Amygdala (tissue), 56 donors: Measurements from ENCODE around the gene C10orf67.
"Not testable (repeated sequence)": the region's sequence is repeated elsewhere in the genome, so short reads cannot be mapped to it uniquely, and the experiment has no call there.

Source experiments
- DNase-seq, 56 donors: peaks; one replicate each; lab custom pipeline; 2025; lab: John Stamatoyannopoulos, UW

Gene C10orf67

GRCh38 chr10:23344241-23344841, at the start of gene C10orf67:
Gene C10orf67, minus strand, starts transcription at chr10:23344797. Its CDS starts 23 bp downstream, at chr10:23344774.
- DNase-seq: peak in 47 of 56 donors; percentile 15 to 86 (median 54)

DNA sequence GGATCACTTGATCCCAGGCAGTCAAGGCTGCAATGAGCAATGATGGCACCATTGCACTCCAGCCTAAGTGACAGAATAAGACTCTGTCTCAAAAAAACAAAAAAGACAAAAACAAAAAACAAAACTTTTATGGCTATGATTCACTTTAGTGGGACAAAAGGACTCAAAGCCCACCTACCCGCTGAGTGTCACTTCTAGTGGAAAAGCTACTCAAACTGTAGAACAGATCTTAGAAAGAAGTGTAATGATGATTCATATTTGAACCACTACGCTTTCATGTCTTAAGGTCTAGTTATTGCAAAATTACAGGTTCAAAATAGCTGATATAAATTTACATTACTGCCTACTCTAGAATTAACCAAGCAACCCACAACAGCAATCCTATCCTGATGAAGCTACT, 47.2 kb upstream of the C10orf67 start:
- no peak for DNase-seq

- no peak for DNase-seq
These were observed 46.2 kb upstream of the C10orf67 start for GRCh38 chr10:23390809-23391208.

GRCh38 chr10:23390408-23390807, 45.8 kb upstream of the C10orf67 start:
- not testable (repeated sequence) for DNase-seq

DNA sequence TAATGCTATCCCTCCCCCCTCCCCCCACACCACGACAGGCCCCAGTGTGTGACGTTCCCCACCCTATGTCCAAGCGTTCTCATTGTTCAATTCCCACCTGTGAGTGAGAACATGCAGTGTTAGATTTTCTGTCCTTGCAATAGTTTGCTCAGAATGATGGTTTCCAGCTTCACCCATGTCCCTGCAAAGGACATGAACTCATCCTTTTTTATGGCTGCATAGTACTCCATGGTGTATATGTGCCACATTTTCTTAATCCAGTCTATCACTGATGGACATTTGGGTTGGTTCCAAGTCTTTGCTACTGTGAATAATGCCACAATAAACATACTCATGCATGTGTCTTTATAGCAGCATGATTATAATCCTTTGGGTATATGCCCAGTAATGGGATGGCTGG, 42.9 kb upstream of the C10orf67 start:
- not testable (repeated sequence) for DNase-seq

- no peak for DNase-seq
These were observed 41.5 kb upstream of the C10orf67 start for GRCh38 chr10:23386052-23386451.

DNA sequence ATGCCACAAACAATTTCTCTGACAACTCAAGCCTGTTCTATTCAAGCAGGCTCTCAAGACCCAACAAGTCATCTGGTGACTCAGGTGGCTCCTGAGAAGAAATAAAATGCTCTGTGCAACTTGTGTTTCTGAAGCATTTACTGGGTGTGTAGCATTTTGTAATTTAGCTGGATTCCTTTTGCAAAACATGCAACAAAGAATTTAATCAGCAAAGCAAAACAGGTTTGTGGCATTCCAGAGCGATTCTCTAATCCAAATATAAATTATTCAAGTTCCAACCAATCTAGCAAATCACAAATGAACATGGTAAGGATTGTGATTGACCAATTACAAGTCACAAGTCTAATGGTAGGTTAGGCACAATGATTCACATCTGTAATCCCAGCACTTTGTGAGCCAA, 39.8 kb upstream of the C10orf67 start:
- DNase-seq: no peak

DNA sequence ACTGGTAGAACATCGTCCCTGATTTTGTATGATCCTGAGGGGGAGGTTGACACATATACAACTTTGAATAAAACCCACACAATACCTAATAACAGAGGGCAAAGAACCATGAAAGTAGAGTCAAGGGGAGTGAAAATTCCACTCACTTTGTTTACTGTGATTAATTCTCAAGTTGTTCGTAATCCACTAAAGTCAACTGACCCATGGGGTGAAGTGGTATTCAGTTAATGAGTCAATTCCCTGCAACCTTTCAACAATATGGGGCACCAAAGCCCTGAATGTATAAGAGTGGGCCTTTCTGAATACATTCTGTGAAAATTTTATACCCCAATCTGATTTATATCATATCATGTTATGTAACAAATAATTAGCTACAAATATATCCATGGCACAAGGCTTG, 39.0 kb upstream of the C10orf67 start:
- no peak for DNase-seq

DNA sequence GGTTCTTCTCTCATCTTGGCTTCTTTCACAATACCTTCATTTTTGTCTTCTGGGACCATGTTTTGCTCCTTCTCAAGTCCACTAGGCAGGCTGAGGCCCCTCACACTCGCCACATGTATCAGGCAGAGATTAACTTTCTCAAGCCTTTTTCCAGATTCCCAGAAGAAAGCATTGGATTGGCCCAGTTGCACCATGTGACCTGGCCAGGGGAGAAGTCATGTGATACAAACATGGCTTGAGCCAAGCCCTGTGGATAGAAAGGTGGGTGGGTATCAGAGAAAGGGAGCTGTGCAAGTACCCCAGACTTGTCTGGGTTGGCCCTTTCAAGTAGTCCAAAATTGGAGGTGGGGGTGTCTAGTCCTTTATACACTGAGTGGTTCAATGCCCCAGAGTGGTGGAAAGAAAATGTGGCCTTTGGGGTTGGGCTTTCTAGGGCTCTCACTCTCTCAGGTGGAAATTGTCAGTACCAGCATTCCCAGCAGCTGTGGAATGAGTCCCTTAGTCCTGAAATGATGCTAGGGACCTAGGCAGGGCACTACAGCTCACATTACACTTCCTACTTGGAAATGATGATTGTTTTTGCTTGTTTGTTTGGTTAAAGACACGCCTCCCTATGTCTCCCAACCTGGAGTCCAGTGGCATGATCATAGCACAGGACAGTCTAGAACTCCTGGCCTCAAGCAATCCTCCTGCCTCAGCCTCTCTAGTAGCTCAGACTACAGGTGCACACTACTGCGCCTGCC, 36.9 kb upstream of the C10orf67 start:
- no peak for DNase-seq

GRCh38 chr10:23379686-23380085, 35.1 kb upstream of the C10orf67 start:
- DNase-seq: no peak

GRCh38 chr10:23376229-23376655, 31.6 kb upstream of the C10orf67 start:
- DNase-seq: no peak

GRCh38 chr10:23375366-23375765, 30.8 kb upstream of the C10orf67 start:
- no peak for DNase-seq

- no peak for DNase-seq
These were observed 28.6 kb upstream of the C10orf67 start for GRCh38 chr10:23373156-23373555.

DNA sequence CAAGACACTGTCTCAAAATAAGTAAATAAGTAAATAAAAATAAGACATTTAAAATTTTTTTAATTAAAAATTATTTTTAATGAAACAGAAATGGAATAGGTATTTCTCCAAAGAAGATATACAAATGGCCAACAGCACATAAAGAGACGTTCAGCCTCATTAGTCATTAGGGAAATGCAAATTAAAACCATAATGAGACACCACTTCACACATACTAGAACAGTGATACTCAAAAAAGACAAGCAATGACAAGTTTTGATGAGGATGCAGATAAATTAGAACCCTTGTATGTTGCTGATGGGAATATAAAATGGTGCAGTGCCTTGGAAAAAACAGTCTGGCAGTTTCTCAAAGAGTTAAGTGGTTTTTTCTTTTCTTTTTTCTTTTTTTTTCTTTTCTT, 26.5 kb upstream of the C10orf67 start:
- no peak for DNase-seq

- DNase-seq: no peak
These were observed 25.5 kb upstream of the C10orf67 start for GRCh38 chr10:23370106-23370505.

GRCh38 chr10:23368816-23369640, 24.4 kb upstream of the C10orf67 start:
- DNase-seq: no peak

DNA sequence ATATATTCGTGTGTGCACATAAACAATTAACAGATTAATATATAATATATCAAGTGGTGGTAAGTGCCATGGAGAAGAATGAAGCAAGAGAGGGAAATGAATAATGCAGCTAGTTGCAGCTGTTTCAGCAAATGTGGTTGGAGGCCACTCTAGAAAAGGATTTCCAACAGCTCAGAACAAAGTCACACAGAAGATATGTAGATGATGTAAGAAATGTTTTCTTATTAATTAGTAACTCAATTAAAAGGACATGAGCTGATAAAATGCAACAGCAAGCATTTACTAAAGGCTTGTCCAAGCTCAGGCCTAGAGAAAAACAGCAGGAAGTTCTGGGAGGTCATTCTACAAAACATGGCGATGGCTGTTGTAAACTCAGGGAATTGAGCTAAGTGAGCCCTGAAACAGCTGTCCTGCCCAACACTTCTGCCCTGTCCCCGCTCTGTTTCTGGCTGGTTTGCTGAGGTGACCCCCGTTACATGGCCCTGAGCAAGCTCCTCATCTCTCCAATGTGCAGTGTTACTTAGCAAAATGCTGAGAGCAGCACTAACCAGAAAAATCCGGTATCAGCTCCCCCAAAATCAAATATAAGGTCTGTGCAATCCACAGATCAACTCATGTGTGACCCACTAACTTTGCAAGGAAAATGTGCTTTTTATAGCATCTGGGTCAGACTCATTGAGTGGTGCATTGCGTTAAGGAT, 23.4 kb upstream of the C10orf67 start:
- no peak for DNase-seq

GRCh38 chr10:23365417-23366030, 20.9 kb upstream of the C10orf67 start:
- DNase-seq: not testable (repeated sequence)

DNA sequence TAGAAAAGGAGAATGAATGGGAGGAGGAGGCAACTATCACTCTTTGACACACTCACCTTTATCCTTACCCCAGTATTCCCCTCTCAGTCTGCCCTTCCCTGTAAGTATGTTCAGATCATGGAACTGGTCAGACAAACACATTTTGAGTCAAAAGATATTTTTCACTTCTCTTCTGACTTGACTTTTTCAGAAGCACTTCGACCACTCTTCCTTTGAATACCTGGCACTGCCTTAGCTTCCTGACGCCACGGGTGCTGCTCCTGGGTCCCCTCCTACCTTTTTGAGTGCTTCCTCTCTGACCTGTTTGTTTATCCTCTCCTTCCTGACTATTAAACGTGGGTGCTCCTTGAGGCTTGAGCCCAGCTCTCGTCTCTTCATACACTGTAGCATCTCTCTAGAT, 19.8 kb upstream of the C10orf67 start:
- DNase-seq: no peak

- DNase-seq: no peak
These were observed 19.2 kb upstream of the C10orf67 start for GRCh38 chr10:23363793-23364135.
